Hematopoietic multipotent progenitor cell (in vitro differentiated cells): Measurements from ENCODE around the gene RGP1. TPM values are rescaled to one million over a fixed set of nuclear protein-coding genes. Genes with fewer than 3 reads are reported as not detected.

Experiments
- DNase-seq, 3 donors: peaks; one replicate each; pipeline ENCODE4 v3.0.0-alpha.2; 2011 to 2015; ENCODE audit warnings: low read depth in 2 of 3, low spot score in 2 of 3
- total RNA-seq: library from RNA; depleted of rRNA; stranded (reverse); fragments of >200 nt; gene quantifications from one replicate; pipeline ENCODE4 v1.2.3, GENCODE V29; 2012

The RGP1 gene
- total RNA-seq, 1 donor, result 16.7 TPM

- DNase-seq, result no peak
Measured at GRCh38 chr9:35718721-35719511, 30.2 kb upstream of the RGP1 start.

GRCh38 chr9:35719546-35719945 lies 29.5 kb upstream of the RGP1 start:
- DNase-seq, result no peak

GRCh38 chr9:35723426-35723825 lies 25.7 kb upstream of the RGP1 start:
- no peak for DNase-seq

- no peak for DNase-seq
Measured at GRCh38 chr9:35723908-35724307, 25.2 kb upstream of the RGP1 start.

- DNase-seq, result no peak
Measured at GRCh38 chr9:35725362-35725761, 23.7 kb upstream of the RGP1 start.

GRCh38 chr9:35726931-35727330 lies 22.2 kb upstream of the RGP1 start:
- DNase-seq, result peak in 2 of 3 donors; percentile 86 to 93

- DNase-seq, result peak in 2 of 3 donors; percentile 80 to 84
Measured at GRCh38 chr9:35727676-35728040, 21.4 kb upstream of the RGP1 start.

- peak in 2 of 3 donors; percentile 42 to 54 for DNase-seq
Measured at GRCh38 chr9:35728041-35728971, 20.8 kb upstream of the RGP1 start.

- DNase-seq, result no peak
Measured at GRCh38 chr9:35729101-35729500, 20.0 kb upstream of the RGP1 start.

- peak in 2 of 3 donors; percentile 47 for DNase-seq
Measured at GRCh38 chr9:35729700-35730485, 19.2 kb upstream of the RGP1 start.

- DNase-seq, result no peak
Measured at GRCh38 chr9:35730486-35730854, 18.6 kb upstream of the RGP1 start.

GRCh38 chr9:35731415-35732184 lies 17.5 kb upstream of the RGP1 start:
- DNase-seq, result no peak

- DNase-seq, result peak; percentile 85 to 99 (median 99)
Measured at GRCh38 chr9:35732185-35732799, 16.8 kb upstream of the RGP1 start, which contains the start of the genes CREB3 and TLN1. Gene CREB3, plus strand, starts transcription at chr9:35732666. Its CDS starts 107 bp downstream, at chr9:35732773. Gene TLN1, minus strand, starts transcription at chr9:35732195. Its CDS starts 6,501 bp downstream, at chr9:35725694.

GRCh38 chr9:35732800-35733541 lies 16.1 kb upstream of the RGP1 start:
- DNase-seq, result peak in 1 of 3 donors; percentile 40

GRCh38 chr9:35734096-35734495 lies 15.0 kb upstream of the RGP1 start:
- DNase-seq, result no peak

- DNase-seq, result peak in 2 of 3 donors; percentile 72 to 89
Measured at GRCh38 chr9:35736201-35736633, 12.9 kb upstream of the RGP1 start.

GRCh38 chr9:35737143-35737542 lies 11.9 kb upstream of the RGP1 start:
- DNase-seq, result no peak

- no peak for DNase-seq
Measured at GRCh38 chr9:35738186-35738585, 10.9 kb upstream of the RGP1 start.

GRCh38 chr9:35738924-35739323 lies 10.2 kb upstream of the RGP1 start:
- no peak for DNase-seq
